Peyer's patch (tissue), 4 donors: Measurements from ENCODE around the gene SARNP.

Experiments used
- POLR2A ChIP-seq, 2 donors: fragments of 450-650 bp; IDR thresholded peaks; one replicate each; pipeline ENCODE4 v1.5.1; 2017; ENCODE audit warnings: antibody characterized with exemption in 2 of 2, mild to moderate bottlenecking in 2 of 2, moderate library complexity in 2 of 2
- TF ChIP-seq, protein P1 (sequence below), 6 experiments: fragments of 450-650 bp in 4 of 6; fragments of 200-600 bp in 2 of 6; sonication (generic) in 1 of 6; IDR thresholded peaks; one replicate each; pipeline ENCODE4 v1.5.1; 2017 to 2019; ENCODE audit warnings: antibody characterized with exemption in 6 of 6, mild to moderate bottlenecking in 3 of 6, moderate library complexity in 1 of 6

DNA sequence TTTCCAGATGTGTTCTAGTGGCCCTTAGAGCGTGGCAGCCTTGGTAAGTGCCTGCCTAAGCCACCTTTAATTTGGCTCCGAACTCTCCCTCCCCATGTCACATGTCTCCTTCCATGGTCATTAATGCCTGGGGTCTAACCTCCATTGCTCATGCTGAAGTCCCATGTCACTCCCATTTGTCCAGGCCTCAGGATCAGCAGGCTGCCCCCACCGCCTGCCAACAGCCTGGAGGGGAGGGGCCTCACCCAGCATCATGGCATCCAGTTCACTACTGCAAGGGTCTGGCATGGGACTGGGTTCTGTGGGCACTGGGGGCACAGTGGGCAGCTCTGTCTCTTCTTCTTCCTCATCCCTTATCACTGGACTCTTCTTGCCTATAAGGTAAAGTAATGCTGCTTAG is 20.8 kb upstream of the SARNP start:
- TF ChIP-seq, protein P1, sequence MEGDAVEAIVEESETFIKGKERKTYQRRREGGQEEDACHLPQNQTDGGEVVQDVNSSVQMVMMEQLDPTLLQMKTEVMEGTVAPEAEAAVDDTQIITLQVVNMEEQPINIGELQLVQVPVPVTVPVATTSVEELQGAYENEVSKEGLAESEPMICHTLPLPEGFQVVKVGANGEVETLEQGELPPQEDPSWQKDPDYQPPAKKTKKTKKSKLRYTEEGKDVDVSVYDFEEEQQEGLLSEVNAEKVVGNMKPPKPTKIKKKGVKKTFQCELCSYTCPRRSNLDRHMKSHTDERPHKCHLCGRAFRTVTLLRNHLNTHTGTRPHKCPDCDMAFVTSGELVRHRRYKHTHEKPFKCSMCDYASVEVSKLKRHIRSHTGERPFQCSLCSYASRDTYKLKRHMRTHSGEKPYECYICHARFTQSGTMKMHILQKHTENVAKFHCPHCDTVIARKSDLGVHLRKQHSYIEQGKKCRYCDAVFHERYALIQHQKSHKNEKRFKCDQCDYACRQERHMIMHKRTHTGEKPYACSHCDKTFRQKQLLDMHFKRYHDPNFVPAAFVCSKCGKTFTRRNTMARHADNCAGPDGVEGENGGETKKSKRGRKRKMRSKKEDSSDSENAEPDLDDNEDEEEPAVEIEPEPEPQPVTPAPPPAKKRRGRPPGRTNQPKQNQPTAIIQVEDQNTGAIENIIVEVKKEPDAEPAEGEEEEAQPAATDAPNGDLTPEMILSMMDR (IDR thresholded peaks at IDR 0.05), result no peak
- no peak for TF ChIP-seq POLR2A (IDR thresholded peaks at IDR 0.05)
